Measurements from ENCODE around the gene PLIN1.

PLIN1 gene

GRCh38 chr15:89630974-89631901 is 47.9 kb downstream of the PLIN1 start:
- H3K27ac ChIP-seq: no peak overlapping the region
- DNase-seq (ENCODE audit: low read depth, low spot score): no peak

- no peak overlapping the region for H3K27ac ChIP-seq
- DNase-seq (ENCODE audit: low read depth, low spot score): no peak
Observed at GRCh38 chr15:89630260-89630659, 48.9 kb downstream of the PLIN1 start.

GRCh38 chr15:89629829-89630228 is 49.3 kb downstream of the PLIN1 start:
- H3K27ac ChIP-seq: no peak overlapping the region
- DNase-seq (ENCODE audit: low read depth, low spot score): no peak

DNA sequence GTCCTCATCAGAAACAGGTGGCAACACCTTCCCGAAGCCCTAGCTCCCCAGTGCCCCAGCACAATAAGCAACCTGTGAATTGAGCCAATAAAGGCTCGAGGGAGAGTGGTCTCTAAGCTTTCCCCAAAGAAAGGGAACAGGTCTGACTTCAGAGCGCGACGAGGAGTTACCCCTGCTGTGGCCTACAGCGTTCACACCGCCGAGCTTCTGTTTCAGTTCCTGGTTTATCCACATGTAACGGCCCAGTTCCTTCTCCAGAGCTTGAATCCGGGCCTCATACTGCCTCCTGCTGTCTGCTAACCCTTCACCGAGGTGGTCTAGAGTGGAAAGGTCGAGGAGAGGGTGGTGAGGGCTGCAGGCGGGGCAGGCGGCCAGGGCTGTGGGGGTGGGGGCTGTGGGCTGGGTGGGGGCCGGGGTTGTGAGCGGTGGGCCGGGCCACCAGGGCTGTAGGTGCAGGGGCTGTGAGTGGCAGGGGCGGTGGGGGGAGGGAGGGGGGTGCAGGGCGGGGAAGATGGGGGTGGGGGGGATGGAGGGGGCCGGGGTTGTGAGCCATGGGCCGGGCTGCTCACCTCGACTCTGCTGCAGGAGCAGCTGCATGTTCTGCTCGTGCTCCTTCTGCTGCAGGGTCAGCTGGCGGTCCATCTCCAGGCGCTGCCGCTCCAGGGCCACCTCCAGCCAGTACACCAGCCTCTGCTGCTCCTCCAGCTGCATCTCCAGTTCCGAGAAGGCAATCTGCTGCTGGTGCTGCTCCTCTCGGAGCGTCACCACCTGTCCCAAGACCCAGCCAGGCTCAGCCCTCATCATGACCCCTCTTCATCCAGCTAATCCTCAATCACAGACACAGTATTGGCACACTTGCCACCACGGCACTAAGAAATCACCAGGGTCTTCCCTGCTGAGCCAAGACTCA is 50.1 kb downstream of the PLIN1 start:
- no peak for DNase-seq (ENCODE audit: low read depth, low spot score)
- no peak overlapping the region for H3K27ac ChIP-seq

- no peak overlapping the region for H3K27ac ChIP-seq
- DNase-seq (ENCODE audit: low read depth, low spot score): no peak
Observed at GRCh38 chr15:89628301-89628700, 50.9 kb downstream of the PLIN1 start.

DNA sequence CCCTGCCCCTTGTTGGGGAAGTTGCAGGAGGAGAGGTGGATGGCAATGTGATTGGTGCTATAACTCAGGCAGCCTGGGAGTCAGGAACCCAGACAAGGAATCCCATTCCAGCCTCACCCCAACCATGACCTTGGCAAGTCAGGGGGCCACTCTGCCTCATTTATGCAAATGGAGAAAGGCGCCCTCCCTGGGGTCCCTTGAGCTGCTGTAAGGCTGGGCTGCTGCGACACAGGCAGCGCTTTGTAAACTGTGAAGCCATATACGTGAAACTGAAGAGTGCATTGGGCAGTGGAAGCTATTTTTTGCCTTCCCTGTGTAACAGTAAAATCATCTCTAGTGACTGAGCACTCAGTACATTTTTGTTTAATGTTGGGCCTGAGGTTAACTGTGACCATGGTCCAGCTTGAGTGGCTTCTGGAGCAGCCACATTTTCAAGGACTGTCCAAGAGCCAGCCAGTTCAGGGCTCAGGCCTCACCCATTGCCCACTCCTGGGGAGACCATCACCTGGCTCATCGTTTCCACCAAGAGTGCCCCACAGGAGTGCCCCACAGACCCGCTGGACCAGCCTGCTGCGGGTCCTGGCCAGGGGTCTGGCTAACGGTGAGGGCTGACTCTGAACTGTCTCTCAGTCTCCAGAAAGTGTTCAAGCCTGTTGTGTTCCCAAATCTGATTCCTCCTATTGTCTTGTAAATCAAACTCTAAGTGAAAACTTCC is 51.8 kb downstream of the PLIN1 start:
- DNase-seq (ENCODE audit: low read depth, low spot score): no peak
- no peak overlapping the region for H3K27ac ChIP-seq

GRCh38 chr15:89625716-89626115 is 53.5 kb downstream of the PLIN1 start:
- no peak for DNase-seq (ENCODE audit: low read depth, low spot score)
- no peak overlapping the region for H3K27ac ChIP-seq

DNA sequence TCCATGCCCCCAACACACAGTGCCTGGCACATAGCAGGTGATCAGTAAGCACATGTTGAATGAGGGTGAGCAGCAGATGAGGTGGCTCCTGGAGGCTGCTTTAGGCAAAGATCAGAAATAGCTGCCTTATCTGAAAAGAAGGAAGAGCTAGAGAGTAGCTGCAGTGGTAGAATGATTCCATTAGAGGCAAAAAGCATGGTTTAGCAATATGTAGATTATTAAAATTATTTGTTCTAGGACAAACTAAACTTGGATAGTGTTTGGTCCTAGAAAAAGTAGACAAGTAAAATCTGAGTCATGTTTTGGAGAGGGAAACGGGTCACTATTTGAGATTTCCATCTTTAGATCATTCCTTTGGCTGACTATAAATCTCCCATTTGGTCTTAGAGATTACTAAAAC is 56.0 kb downstream of the PLIN1 start:
- DNase-seq (ENCODE audit: low read depth, low spot score): no peak
- H3K27ac ChIP-seq: no peak overlapping the region

- no peak overlapping the region for H3K27ac ChIP-seq
- DNase-seq (ENCODE audit: low read depth, low spot score): no peak
Observed at GRCh38 chr15:89621547-89621946, 57.6 kb downstream of the PLIN1 start.

- DNase-seq (ENCODE audit: low read depth, low spot score): no peak
- H3K27ac ChIP-seq: no peak overlapping the region
Observed at GRCh38 chr15:89616228-89616627, 62.9 kb downstream of the PLIN1 start.

DNA sequence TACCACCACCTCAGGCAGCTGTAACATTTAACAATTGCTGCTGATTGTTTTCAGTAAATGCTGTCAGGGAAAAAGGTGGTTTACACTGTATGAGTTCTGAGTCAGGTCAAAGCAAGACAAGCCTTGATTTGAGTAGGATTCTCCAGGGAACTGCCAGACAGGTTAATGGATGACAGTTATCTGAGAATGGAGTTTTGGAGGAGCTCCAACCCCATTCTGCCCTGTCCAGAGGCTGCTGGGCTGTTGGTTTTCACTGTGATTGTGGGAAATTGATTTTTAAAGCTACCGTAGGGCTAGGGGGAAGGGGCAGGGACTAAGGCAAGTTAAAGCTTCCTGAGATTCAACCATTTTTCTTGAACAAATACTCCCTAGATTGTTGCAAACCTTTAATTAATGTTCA is 64.0 kb downstream of the PLIN1 start:
- no peak overlapping the region for H3K27ac ChIP-seq

More for the DNA sequence above, 64.0 kb downstream of the PLIN1 start:
- no peak for DNase-seq (ENCODE audit: low read depth, low spot score)
